GM18951 (cell line): ENCODE results near the gene ZDHHC5.

Experiments used
- POLR2A ChIP-seq: IDR thresholded peaks from 4 replicates; pipeline ENCODE4 v1.6.1; 2011; ENCODE audit warnings: mild to moderate bottlenecking; ENCODE audit not compliant: insufficient read length, insufficient read depth; ENCODE audit errors: extremely low read depth
- in situ Hi-C: fragments of 300-500 bp; cut with MboI; formaldehyde crosslinking; loops from one replicate; pipeline ENCODE4 v1.12.0; 2022; ENCODE audit warnings: low sequenced_read_pairs, mixed read lengths, inconsistent platforms; ENCODE audit not compliant: unreplicated experiment

ZDHHC5 gene

GRCh38 chr11:57667736-57668433 lies at the start of gene ZDHHC5:
TSS of gene ZDHHC5 (plus strand) at chr11:57668114. CDS start at chr11:57673091, 4,977 bp downstream.
- TF ChIP-seq POLR2A, result peak; percentile 94
- in situ Hi-C loops, result no loop called here

GRCh38 chr11:57618438-57618837 lies 49.5 kb upstream of the ZDHHC5 start:
- in situ Hi-C loops, result no loop called here
- TF ChIP-seq POLR2A, result no peak

GRCh38 chr11:57619331-57619730 lies 48.6 kb upstream of the ZDHHC5 start:
- no peak for TF ChIP-seq POLR2A
- in situ Hi-C loops, result no loop called here

DNA sequence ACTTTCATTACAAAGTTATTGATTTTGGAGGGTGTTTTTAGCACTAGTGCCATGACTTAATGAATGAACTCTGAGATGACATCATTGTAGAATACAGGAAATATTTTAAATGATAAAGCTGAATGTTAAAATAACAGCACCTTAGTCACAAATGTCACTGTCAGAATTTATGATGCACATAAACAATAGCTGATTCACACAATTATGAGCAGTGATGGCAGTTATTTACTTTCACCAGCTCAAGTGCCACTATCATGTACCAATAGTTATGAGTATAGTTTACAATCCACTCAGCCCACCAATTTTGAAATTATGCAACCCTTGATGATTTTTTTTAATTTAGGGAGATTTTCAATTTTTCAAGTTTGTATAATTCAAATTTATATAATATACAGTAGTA lies 47.4 kb upstream of the ZDHHC5 start:
- TF ChIP-seq POLR2A, result no peak
- in situ Hi-C loops, result no loop called here

DNA sequence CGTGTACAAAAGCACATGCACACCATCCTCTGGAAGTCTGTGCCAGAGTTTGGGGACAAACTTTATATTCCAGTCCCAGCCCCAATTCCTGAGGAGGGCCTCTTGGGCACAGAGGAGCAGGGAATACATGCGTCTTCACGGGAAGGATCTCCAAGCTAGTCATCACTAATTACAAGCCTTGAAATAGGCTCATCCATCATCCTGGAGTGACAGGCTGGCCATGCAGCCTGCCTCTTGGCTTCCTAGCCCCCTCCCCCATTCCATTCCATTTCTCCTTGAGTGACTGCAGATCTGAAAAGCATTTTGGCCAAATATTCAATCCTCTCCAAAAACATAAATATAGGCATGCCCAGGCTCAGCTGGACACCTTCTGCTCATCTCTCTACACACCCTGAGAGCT lies 45.7 kb upstream of the ZDHHC5 start:
- in situ Hi-C loops, result no loop called here
- no peak for TF ChIP-seq POLR2A

GRCh38 chr11:57624864-57625263 lies 43.0 kb upstream of the ZDHHC5 start:
- no peak for TF ChIP-seq POLR2A
- in situ Hi-C loops, result no loop called here

- in situ Hi-C loops, result no loop called here
- no peak for TF ChIP-seq POLR2A
These were observed 41.0 kb upstream of the ZDHHC5 start for GRCh38 chr11:57626895-57627294.

GRCh38 chr11:57630171-57630570 lies 37.7 kb upstream of the ZDHHC5 start:
- TF ChIP-seq POLR2A, result no peak
- in situ Hi-C loops, result no loop called here

- no peak for TF ChIP-seq POLR2A
- in situ Hi-C loops, result no loop called here
These were observed 35.8 kb upstream of the ZDHHC5 start for GRCh38 chr11:57632116-57632515.

DNA sequence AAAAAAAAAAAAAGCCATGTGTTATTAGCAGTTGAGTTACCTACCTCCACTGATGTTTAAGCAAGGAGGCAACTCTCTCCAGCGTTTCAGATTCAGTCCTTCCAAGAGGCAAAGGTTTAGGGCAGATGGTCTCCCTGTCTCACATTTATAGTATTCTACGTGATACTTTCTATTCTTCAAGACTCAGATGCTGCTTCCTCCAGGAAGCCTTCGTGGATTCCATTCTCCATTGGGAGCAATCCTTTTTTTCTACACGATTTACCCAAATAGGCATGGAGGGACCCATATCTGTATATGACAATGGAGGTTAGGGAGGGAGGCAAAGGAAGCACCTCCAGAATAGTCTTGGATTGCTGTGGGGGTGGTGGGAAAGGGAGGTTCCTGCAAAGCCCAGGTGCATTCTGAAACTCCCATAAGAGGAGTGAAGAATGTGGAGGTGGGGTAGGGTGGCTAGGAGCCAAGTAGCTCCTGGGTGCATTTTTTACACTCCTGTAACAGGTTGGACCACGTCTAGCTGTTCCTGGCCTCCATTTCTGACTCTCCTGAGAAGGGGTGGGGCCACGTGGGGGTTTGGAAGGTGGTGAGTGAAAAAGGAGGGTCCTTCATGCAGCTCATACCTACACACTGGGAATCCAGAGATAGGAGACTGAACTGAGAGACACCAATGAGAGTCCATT lies 34.4 kb upstream of the ZDHHC5 start:
- no peak for TF ChIP-seq POLR2A

DNA sequence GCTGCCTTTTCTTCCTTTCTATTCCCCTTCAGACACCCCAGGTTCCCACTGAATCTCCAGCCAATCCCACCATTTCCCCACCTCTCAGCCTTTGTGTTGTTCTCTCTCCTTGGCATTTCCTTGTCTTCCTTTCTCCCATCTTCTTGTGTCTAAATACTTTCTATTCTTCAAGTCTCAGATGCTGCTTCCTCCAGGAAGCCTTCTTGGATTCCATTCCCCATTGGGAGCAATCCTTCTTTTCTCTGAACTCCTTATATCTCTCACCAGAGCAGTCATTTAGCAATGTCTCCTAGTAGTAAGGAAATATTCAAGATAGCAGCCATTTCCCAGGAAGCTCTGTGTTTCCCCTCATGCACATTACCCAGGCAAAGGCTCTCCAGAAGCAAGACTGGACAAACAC lies 33.6 kb upstream of the ZDHHC5 start:
- TF ChIP-seq POLR2A, result no peak
- in situ Hi-C loops, result no loop called here

More for the DNA sequence above, 34.4 kb upstream of the ZDHHC5 start:
- in situ Hi-C loops, result no loop called here

GRCh38 chr11:57635246-57635645 lies 32.7 kb upstream of the ZDHHC5 start:
- no peak for TF ChIP-seq POLR2A
- in situ Hi-C loops, result no loop called here

GRCh38 chr11:57637626-57638004 lies 30.3 kb upstream of the ZDHHC5 start:
- in situ Hi-C loops, result no loop called here
- TF ChIP-seq POLR2A, result no peak

- in situ Hi-C loops, result no loop called here
- TF ChIP-seq POLR2A, result peak; percentile 36
These were observed 29.7 kb upstream of the ZDHHC5 start for GRCh38 chr11:57638005-57638781.

GRCh38 chr11:57638811-57639320 lies 29.0 kb upstream of the ZDHHC5 start:
- TF ChIP-seq POLR2A, result no peak
- in situ Hi-C loops, result no loop called here
